GM18909 (cell line): Measurements from ENCODE around the gene SH3TC1.
A peak's percentile ranks its signal among the peaks of the same experiment; 100 is the strongest.

ENCODE experiments used
- ATAC-seq: cut with Tn5 transposase; IDR thresholded peaks from one replicate; pipeline ENCODE4 v1.9.1; 2021; ENCODE audit warnings: mild to moderate bottlenecking; ENCODE audit not compliant: unreplicated experiment, poor library complexity

The SH3TC1 gene

DNA sequence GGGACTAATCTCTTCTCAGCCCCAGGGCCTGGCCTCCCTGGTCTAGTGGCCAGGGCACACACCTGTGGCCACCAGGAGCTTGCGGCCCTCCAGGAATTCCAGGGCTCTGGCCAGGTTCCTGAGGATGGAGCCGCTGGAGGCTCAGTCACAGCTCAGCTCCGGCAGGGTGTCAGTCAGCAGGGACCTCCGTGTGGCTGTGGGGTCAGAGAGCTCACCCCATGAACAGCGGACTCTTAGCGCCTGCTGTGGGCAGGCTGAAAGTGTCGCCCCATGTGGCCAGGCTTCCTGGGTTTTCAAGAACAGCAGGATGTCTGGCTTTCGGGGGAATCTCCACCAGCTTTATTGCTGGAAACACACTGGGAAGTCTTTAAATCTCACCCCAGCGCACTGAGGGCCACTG is 19.3 kb upstream of the SH3TC1 start:
- ATAC-seq, result no peak

DNA sequence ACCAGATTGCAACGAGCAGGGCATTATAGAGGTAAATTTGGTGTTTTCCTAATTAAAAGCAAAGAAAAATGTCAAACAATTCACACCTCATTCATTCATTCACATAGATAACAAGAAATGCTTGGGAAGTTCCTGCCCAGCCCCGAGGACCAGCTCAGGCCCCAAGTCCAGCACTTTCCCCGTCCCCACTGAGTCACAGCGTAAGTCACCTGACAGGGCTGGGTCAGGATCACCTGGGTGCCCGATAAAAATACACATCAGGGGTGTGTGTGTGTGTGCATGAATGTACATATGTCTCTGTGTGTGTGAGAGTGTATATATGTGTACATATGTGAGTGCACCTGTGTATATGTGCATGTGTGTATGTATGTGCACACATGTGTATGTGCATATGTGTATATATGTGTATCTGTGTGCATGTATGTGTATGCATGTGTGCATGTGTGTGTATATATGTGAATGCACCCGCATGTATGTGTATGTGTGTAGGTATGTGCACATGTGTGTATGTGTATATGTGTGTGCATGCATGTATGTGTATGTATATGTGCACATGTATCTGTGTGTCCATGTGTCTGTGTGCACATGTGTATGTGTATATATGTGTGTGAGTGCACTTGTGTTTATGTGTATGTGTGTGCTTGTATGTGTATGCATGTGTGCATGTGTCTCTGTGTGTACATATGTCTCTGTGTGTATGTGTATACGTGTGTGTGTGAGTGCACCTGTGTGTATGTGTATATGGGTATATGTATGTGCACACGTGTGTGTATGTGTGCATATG is 18.6 kb upstream of the SH3TC1 start:
- no peak for ATAC-seq

- no peak for ATAC-seq
Measured at GRCh38 chr4:8181119-8181518, 18.0 kb upstream of the SH3TC1 start.

DNA sequence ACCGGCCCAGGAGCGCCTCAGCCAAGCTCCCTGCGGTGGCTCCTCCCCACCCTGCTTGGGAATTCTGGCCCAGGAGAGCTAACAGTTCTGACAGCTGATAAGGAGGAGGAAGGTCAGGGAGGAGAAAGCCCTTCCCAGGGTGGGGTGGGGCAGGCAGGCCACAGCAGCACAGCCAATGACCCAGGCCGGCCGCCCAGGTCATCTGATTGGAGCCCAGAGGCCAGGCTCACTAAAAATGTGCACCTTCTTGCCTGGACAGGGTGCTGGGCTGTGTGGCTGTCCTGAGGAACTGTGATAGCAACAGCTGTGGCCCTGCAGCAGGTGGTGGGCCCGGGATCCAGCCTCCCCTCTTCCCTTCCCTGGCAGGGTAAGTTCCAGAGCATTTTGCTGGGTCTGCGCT is 17.2 kb upstream of the SH3TC1 start:
- ATAC-seq, result no peak

- no peak for ATAC-seq
Measured at GRCh38 chr4:8182294-8182693, 16.8 kb upstream of the SH3TC1 start.

DNA sequence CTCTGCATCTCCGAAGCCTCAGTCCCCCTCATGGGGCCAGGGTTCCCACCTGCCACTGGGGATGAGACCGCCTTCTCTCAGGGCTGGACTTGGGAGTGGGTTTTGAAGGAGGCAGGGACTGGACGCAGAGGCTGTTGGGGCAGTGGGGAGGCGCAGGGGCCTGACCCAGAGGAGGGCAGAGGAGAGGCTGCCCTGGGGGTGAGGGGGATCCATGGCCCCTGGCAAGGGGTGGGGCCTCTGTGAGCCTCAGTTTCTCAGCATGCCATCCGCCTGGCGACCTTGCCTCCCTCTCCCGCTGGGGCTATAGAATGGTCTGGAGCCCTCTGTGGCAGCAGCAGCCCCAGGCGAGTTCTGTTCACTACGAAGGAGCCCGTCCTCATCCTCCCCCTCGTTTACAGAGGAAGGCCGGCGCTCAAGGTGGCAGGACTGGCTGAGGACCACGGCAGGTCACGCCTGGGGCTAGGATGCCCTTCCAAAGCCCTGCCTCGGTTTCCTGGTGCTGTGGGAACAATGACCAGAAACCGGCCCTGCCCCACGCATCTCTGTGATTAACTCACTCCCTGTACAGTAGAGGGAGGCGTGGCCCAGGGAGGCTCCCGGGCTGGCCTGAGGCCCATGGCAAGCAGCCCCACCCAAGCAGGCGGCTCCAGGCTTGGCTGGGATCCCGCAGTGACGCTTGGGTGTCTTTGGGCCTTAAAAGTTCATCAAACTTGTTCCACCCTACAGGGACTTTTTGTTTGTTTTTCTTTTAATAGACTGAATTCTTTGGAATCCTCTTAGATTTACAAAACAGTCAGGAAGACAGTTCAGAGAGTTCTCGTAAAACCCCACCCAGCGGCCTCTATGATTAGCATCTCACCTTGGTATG is 16.0 kb upstream of the SH3TC1 start:
- ATAC-seq, result no peak

DNA sequence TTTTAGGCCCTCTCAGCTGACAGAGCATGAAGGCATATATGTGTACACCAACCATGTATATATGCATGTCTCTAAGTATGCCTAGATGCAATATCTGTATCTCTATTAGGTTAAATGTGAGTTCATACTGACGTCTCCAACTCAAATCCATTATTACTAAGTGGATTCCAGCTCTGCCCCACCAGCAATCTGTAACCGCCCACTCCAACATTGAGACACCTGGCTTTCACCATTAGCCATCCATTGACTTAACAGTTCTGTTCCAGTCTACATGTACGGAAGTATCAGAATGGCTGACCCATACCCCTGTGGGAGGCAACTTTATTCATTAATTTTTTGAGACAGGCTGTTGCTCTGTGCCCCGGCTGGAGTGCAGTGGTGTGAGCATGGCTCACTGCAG is 15.0 kb upstream of the SH3TC1 start:
- ATAC-seq, result no peak

DNA sequence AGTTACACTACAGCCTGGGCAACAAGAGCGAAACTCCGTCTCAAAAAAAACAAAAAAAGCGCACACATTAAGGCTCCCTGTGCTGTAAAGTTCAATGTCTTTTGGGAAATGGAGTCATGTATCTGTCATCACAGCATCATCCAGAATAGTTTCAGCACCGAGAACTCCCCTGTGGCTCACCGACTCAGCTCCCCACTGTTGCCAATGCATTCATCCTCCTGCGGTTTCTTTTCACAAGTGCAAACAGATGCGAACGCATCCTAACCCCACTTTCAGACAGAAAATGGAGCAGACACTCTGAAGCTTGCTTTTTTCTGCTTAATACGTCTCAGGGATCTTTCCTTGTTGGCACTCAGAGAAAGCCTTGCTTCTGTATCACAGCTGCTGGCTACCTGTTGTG is 13.8 kb upstream of the SH3TC1 start:
- no peak for ATAC-seq

- no peak for ATAC-seq
Measured at GRCh38 chr4:8185930-8186329, 13.2 kb upstream of the SH3TC1 start.

DNA sequence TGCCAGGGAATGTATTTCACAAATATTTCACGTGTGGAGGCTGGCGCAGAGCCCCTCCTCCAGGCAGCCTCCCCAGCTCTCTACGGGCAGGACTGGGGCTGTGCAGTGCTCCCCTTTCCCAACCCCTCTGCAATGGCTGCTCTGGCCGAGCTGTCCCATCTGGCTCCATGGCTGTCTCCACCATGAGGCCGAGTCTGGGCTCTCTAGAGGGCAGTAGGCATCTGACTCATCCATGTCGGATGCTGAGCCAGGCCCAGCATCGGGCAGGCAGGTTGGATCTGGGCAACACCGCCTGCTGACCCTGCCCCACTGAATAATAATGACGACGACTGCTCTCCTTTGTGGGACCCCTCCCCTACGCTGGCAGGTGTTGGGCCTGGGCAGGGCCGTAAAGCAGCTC is 11.0 kb upstream of the SH3TC1 start:
- no peak for ATAC-seq

DNA sequence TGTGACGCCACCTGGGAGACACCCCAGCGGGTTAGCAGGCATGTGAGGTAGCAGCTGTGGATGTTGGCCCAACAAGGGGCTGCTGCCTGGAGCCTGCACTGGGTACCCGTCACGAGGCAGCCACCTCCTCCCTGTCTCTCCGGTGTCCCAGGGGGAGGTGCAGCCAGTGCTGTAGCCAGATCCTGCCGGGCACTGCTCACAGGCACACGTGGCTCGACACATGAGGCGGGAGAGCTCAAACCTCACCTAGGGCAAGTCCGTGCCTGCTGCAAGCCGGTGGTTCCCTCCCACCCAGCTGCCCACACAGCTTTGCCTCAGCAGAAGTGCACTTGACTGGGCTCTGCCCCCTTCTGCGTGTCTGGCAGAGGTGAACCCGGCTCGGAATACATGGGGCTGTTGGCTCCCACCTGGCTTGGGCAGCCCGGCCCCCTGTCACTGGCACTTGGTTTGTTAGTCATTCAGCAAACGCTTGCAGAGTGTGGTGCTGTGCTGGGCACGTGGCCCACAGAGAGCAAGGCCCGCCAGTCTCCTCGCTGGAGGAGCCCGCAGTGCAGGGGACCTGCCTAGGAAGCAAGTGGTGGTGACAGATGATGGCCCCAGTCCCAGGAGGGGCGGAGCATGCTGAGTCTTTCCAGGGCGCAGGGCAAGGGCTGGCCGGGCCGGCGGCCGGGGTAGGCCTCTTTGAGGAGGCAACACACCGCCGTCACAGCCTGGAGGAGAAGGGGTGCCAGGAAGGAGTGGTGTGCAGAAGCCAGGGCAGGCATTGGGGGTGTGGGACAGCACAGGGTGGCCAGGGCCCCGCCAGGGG is 10.1 kb upstream of the SH3TC1 start:
- no peak for ATAC-seq

- no peak for ATAC-seq
Measured at GRCh38 chr4:8189551-8190466, 9.3 kb upstream of the SH3TC1 start.

DNA sequence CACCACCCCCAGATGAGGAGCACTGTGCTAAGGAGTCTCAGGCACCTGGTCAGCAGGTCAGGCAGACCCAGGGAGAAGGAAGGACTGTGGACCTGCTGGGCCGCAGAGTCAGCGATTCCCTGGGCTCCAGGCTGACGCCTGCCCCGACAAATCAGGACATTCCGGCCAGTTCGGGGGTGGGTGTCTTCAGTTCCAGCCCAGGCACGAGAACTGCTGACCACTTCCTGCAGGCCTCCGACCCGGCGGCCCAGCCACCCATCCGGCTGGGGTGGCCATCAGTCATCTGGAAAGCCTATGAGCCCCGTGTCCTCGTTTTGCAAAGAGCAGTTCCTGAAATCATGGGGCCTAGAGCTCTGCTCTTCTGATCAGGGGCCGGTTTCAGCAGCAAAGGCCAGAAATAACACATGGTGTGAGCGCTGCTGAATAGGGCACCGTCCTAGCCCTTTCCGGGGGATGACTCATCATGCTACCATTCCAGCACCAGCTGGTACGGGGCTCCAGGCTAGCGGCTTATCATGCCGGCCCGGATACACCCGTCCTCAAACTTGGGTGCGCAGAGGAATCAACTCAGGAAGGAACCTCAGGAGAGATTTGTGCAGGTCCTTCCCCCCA is 7.8 kb upstream of the SH3TC1 start:
- peak; percentile 49 for ATAC-seq

GRCh38 chr4:8192748-8193738 is 6.0 kb upstream of the SH3TC1 start:
- peak; percentile 93 for ATAC-seq

GRCh38 chr4:8194306-8195242 is 4.5 kb upstream of the SH3TC1 start:
- no peak for ATAC-seq

DNA sequence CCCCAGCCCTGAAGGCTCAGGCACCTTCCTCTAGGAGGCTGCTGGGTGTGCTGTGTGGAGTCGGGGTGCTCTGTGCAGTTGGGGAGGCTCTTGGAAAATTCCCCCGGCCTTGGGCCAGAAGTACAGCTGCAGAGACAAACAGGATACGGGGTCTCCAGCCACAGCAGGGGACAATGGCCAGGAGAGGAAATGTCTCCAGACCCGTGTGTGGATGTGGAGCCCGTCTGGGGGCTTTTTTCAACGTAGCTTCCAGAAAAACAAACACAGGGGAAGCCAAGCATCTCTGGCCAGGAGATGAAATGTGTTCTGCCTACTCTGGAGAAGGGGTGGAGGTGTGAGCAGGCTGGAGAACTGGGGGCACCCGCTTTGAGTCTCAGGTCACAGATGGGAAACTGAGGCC is 3.7 kb upstream of the SH3TC1 start:
- no peak for ATAC-seq

DNA sequence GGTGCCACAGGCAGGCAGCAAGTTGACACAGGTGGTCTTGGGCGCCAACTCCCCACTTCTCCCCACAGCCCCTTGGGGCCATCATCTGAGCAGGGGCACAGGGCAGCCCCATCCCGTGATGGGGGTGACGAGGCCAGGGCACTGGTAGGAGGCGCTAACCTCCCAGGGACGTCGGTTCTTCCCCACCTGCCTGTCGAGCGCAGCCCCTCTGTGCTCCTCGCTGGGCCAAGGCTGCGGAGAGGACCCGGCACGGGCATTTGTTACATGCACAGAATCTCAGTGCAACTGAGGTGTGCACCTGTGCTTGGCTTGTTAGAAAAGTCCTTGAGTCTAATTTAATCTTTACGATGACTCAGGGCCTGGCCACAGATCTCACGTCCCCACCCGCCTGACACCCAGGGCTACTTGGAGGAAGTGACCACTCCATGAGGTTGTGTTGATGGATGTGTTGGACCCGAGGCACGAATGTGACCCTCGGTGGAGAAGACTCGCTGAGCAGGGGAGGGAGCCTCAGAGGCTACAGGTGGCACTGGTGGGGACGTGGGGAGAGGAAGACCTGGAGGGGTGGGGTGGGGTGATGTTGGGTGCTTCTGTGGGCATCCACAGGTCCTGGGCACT is 3.1 kb upstream of the SH3TC1 start:
- ATAC-seq, result no peak
